Right forelimb (tissue), 1 donor: Measurements from ENCODE around the gene PYGO2.
"Not testable (repeated sequence)": the region's sequence is repeated elsewhere in the genome, so short reads cannot be mapped to it uniquely, and the experiment has no call there.

ENCODE experiments used
- DNase-seq: peaks from one replicate; pipeline ENCODE4 v3.0.0-alpha.2; 2018

PYGO2 gene

GRCh38 chr1:154977762-154978161, 16.2 kb upstream of the PYGO2 start:
- not testable (repeated sequence) for DNase-seq

DNA sequence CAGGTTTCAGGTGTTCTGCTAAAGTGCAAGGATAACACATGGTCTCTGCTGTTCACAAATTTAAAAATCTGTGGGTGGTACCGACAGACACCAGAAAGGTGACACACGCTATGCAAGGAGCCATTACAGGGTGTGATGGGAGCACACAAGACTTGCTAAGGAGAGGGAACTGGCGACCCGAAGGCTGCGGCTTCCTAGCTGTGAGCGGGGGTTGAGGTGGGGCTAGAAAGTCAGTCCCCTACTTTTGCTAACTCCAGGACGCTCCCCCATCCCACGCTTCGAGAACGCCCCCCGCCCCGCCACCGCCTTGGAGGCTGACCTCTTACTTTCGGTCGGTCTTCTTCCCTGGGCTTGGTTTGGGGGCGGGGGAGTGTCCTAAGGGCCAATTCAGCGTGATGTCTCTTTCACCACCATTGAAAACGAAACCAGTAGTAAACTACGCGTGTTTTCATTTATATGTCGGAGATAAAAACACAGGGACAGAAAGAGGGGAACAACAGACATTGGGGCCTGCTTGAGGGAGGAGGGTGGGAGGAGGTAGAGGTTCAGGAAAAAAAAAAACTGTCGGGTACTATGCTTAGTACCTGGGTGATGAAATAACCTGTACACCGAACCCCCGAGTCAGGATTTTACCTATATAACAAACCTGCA, 14.0 kb upstream of the PYGO2 start:
- peak; percentile 78 for DNase-seq

DNA sequence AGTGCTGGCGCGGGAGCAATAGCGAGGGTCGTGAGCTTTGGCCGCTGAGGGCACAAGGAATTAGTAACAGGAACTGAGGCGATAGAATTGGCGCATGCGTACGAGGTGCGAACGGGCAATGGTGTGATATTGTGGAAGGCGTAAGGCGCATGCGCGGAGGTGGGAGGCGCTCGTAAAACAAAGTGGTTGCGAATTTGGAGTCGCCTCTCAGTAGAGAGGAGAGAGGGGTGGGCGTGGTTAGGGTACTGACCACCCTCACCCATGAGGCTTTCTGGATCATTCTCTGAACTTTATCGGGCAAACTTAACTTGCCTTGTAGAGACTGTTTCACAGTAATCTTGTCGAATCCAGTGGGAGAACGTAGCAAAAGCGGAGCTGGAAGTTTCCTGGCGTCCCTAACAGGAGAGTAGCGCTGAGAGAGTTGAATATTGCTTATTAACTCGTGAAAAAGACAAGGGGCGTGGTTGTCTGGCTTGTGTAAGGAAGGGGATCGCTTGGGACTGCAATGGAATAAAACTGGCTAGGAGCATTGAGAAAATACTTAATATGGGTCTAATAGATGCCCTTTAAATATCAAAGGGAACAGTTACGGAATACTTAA, 13.3 kb upstream of the PYGO2 start:
- peak; percentile 98 for DNase-seq

DNA sequence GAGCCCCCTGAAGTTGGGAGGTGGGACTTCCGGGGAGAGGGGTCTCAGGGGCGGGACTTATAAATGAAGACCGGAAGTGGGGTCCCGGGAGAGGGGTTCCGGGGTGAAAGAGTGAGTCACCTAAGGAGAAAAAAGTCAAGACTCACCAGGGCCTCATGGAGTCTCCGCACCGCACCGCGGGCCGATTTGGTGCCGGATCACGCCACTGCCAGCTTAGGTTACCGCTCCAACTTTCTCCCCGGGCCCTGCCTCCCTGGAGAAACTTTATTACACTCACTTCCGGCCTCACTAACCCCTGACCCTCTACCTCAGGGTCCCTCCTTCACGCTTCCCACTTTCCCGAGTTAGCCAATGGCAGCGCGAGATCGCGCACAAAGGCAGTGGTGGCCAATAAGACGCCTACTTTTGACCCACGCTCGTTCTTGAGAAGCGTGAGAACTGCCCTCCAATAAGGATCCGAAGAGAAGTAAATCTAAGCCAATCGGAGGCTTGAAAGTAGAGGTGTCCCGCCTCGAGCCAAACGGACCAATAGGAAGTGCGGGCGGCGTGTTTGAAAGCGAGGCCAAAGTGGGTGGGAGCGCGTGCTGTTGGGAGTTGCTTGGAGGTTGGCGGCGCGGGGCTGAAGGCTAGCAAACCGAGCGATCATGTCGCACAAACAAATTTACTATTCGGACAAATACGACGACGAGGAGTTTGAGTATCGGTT, 12.7 kb upstream of the PYGO2 start, which contains the start of gene CKS1B:
Gene CKS1B, plus strand, starts transcription at position 580 of the 706 bp plus-strand sequence. Its CDS starts 65 bp downstream, at position 645.
- peak; percentile 100 for DNase-seq

DNA sequence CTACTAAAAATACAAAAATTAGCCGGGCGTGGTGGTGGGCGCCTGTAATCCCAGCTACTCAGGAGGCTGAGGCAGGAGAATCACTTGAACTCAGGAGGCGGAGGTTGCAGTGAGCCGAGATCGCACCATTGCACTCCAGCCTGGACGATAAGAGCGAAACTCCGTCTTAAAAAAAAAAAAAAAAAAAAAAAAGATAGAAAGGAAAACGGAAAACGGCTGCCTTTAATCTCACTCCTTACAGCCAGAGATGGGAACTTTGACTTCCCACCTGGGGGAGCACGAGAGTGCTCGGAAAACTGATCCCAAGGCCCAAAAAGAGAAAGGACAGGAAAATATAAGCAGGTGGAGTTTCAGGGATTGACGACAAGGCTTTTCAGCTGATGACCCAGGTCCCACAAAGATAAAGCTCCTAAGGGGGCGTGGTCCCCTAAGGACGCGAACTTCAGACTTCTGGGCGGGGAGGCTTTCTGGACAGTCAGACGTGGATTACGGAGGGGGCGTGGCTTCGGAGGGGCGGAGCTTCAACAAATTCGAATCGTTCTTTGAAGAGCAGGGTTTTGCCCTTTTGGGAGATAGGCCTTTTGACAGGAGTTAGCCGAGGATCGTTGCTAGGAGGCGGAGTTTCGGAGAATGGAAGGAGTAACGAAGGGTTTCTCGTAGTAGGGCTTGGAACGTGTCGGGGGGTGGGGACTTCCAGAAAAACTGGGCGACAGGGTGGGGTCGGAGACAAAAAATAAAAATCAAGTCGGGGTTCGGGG, 11.9 kb upstream of the PYGO2 start:
- DNase-seq, result peak; percentile 95

DNA sequence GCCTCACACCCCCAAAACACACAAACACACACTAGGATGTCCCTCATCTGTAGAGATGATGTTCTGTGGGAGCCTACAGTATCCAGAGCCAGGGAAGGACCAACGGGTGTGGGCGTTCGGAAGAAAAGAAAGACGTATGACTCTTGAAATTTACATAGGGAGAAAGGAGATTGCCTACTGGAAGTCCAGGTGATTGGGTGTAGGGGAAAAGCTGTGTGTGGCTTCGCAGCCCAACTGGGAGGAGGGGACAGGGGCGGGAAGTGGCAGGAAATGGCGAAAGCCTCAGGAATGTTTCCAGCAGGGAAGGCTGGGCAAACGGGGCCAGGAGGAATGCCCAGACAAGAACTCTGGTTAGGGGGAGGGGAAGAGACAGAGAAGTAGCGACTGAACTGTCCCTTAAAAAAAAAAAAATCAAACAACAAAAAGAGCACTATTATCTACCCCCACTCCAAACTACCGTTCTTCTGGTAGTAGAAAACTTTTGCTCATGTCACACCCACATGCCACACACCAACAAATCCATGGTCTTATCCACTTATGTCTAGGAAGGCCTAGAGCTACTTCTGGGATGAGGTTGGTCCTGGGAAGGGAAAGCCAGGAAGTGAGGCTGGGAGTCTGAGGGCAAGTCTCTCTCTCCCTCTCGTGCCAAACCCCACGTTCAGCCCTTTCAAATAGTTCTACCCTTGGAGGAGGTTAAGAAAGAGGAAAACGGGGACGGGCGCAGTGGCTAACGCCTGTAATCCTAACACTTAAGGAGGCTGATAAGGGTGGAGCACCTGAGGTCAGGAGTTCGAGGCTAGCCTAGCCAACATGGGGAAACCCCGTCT, 11.1 kb upstream of the PYGO2 start:
- DNase-seq, result peak; percentile 74

DNA sequence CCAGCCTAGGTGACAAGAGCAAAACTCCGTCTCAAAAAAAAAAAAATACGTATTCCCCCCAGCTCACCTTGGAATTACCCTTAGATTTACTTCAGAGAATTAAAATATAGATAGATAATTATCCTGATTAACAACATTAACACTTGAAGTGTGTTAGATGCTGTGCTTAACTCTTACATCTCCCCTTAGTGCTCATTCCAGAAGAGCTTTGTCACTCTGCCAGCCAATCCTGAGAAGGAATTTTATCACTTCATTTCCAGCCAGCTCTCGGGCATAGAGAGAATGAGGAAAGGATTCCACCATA, 10.6 kb upstream of the PYGO2 start:
- no peak for DNase-seq

- no peak for DNase-seq
Measured at GRCh38 chr1:154971341-154971998, 9.9 kb upstream of the PYGO2 start.

- peak; percentile 95 for DNase-seq
Measured at GRCh38 chr1:154970631-154971340, 9.2 kb upstream of the PYGO2 start, which contains the start of gene SHC1. Gene SHC1 (minus strand): TSS chr1:154970747. CDS start chr1:154970526, 221 bp downstream.

DNA sequence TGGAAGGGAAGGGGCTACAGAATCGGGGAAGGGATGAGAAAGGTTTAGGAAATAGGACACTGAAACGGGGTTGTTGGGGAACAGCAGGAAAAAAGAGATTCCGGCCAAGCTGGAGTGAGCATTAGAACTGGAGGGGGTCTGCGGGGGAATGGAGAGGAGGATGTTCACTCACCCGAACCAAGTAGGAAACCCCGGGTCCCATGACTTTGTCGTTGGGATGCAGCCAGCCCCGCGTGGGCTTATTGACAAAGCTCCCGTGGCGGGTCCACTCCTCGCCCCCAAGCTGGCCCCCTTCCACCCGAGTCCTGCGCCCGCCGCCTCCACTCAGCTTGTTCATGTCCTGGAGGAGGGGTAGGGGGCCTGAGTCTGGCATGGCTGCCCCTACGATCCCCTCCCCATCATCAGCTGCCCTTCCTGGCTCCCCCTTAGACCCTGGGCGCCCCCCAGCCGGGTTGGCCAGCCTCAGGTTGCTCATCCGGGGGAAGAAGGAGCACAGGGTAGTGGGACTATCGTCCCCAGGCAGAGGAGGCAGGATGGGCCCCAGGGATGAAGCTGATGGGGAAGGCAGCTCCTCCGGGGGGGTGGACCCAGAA, 8.4 kb upstream of the PYGO2 start:
- no peak for DNase-seq

- DNase-seq, result no peak
Measured at GRCh38 chr1:154969246-154969645, 7.7 kb upstream of the PYGO2 start.

- no peak for DNase-seq
Measured at GRCh38 chr1:154968731-154969130, 7.1 kb upstream of the PYGO2 start.

DNA sequence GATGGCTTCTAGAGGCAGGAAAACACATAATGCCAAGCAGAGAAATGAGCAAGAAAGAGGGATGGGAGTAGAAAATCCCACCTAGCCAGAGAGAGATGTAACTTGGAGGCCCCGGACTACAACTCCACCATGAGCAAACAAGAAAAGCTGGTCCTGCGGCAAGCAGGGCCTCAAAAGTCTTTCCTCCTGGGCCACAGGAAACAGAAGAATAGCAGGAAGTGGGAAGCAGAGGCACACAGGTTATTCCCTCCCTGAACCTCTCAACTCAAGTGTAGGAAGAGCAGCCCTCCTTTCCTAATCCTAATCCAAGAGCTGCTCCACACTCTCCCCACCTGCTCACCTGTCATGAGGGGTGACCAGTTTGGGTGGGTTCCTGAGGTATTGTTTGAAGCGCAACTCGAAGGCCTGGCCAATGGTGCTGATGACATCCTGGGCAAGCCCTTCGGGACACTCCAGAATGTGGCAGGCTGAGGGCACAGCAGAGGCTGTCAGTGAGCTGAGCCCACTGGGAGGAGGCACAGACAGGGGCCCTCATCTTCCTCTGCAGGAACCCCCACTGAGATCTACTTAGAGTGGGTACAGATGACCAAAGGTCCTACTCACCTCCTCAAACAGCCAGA, 5.9 kb upstream of the PYGO2 start:
- DNase-seq, result no peak

DNA sequence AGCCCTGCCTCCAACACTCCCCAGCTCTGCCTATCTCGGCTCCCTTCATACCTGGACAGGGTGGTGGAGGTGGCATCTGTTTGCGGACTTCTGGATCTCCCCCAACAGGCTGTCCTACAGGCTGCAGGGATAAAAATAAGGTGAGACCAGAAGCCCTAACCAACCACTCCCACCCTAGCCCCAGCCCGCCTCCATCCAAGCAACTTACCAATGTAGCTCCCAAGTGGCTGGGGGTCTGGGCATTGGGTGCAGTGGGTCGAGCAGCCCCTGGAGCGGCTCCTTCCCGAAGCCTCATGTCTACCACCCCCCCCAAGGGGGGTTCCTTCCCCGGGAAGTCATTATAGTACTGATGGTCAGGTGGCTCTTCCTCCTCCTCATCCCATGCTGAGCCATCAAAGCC, 4.5 kb upstream of the PYGO2 start:
- no peak for DNase-seq

GRCh38 chr1:154964359-154964758, 2.8 kb upstream of the PYGO2 start:
- no peak for DNase-seq

DNA sequence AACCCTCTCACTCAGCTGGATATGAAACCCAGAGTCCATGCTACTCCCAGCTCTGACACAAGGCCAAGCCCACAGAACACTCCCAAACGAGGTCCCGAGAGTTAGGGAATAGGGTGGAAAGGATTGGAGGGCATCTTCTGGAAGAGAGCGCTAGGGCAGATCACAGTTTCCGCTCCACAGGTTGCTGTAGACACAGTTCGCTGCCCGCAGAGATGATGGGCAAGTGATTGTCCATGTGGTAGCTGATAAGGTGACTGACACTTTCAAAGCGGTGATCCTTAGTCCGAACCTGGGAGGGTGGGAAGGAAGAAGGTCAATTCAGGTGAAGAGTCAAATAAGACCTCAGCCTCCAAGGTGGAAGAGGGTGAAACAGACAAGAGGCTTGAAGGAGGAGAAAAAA, 2.1 kb upstream of the PYGO2 start:
- DNase-seq, result no peak

GRCh38 chr1:154962795-154963330, 1.3 kb upstream of the PYGO2 start:
- DNase-seq, result no peak

DNA sequence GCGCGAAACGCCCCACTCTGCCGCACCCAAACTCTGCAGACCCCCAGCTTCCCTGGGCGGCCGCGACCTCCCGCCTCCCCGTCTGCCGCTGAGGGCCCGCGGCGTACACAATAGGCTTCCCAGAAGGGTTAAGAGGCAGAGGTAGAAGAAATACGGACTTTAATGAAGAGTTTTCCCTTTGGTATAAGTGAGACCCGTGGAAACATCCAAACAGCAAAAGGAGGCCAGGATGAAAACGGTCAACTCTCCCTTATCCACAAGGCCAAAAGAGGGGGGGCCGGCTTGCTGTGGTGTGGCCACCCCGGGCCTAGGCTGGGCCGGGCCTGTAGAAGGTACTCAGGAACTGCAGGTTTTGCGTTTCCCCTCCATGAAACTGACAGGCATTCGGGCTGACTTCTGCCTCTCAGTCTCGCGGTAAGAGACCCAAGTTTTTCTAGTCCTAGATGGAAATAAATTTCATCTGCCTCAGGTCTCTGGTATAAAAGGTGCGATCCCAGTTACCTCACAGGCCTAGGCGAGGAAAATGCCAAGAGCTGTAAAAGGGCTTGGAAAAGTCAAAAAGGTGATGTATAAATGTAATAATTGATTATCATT, 671 bp upstream of the PYGO2 start:
- DNase-seq, result no peak

GRCh38 chr1:154960446-154961136, 991 bp downstream of the PYGO2 start:
- DNase-seq, result no peak
